ENCODE data around the gene ACSL1.

The ACSL1 gene

DNA sequence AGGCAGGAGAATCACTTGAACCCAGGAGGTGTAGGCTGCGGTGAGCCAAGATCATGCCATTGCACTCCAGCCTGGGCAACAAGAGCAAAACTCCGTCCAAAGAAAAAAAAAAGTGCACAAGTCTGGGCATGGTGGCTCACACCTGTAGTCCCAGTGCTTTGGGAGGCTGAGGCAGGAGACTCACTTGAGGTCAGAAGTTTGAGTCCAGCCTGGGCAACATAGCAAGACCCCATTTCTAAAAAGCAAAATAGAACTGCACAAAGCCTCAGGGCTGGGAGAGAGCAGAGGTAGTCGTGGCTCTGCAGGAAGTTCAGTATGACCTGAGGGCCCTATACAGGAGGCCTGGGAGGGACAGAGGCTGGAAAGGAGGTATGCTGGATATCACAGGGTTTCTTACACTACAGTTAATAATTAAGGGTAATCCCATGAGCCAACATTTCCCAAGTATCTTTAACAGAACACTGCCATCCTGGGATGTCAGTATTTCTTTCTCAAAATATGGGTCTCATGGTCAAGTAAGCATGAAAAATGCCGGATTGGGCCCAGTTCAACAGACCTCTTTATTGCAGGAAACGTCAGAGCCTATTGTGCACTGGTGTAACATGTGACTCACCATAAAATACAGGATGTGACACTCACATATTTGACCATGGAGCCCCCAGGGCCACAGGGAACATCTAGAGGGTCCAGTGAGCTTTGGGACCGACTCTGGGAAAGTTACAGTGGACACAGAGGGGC lies 37.8 kb downstream of the ACSL1 start:
- no peak overlapping the region for H3K4me3 ChIP-seq (replicated peaks; ENCODE audit: insufficient read depth, low read length)
- H3K27me3 ChIP-seq (ENCODE audit: insufficient read depth, poor library complexity, severe bottlenecking), result no peaks in the 10 kb centered on the region
- H3K27ac ChIP-seq (replicated peaks), result no peak overlapping the region
- TF ChIP-seq SPI1 (IDR thresholded peaks at IDR 0.05; ENCODE audit: borderline replicate concordance, low read depth), result no peak
- TF ChIP-seq, protein P1, sequence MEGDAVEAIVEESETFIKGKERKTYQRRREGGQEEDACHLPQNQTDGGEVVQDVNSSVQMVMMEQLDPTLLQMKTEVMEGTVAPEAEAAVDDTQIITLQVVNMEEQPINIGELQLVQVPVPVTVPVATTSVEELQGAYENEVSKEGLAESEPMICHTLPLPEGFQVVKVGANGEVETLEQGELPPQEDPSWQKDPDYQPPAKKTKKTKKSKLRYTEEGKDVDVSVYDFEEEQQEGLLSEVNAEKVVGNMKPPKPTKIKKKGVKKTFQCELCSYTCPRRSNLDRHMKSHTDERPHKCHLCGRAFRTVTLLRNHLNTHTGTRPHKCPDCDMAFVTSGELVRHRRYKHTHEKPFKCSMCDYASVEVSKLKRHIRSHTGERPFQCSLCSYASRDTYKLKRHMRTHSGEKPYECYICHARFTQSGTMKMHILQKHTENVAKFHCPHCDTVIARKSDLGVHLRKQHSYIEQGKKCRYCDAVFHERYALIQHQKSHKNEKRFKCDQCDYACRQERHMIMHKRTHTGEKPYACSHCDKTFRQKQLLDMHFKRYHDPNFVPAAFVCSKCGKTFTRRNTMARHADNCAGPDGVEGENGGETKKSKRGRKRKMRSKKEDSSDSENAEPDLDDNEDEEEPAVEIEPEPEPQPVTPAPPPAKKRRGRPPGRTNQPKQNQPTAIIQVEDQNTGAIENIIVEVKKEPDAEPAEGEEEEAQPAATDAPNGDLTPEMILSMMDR (IDR thresholded peaks at IDR 0.05; ENCODE audit: insufficient read depth, low read length), result no peak
- TF ChIP-seq, protein P2, sequence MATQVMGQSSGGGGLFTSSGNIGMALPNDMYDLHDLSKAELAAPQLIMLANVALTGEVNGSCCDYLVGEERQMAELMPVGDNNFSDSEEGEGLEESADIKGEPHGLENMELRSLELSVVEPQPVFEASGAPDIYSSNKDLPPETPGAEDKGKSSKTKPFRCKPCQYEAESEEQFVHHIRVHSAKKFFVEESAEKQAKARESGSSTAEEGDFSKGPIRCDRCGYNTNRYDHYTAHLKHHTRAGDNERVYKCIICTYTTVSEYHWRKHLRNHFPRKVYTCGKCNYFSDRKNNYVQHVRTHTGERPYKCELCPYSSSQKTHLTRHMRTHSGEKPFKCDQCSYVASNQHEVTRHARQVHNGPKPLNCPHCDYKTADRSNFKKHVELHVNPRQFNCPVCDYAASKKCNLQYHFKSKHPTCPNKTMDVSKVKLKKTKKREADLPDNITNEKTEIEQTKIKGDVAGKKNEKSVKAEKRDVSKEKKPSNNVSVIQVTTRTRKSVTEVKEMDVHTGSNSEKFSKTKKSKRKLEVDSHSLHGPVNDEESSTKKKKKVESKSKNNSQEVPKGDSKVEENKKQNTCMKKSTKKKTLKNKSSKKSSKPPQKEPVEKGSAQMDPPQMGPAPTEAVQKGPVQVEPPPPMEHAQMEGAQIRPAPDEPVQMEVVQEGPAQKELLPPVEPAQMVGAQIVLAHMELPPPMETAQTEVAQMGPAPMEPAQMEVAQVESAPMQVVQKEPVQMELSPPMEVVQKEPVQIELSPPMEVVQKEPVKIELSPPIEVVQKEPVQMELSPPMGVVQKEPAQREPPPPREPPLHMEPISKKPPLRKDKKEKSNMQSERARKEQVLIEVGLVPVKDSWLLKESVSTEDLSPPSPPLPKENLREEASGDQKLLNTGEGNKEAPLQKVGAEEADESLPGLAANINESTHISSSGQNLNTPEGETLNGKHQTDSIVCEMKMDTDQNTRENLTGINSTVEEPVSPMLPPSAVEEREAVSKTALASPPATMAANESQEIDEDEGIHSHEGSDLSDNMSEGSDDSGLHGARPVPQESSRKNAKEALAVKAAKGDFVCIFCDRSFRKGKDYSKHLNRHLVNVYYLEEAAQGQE (IDR thresholded peaks at IDR 0.05; ENCODE audit: insufficient replicate concordance, low read depth), result no peak
- no peak for TF ChIP-seq GABPA (IDR thresholded peaks at IDR 0.05; ENCODE audit: low read depth)
- TF ChIP-seq POLR2AphosphoS5 (IDR thresholded peaks at IDR 0.05; ENCODE audit: low read depth), result no peak
- no peak for DNase-seq (ENCODE audit: low read depth in 1 of 2, low spot score in 1 of 2)

DNA sequence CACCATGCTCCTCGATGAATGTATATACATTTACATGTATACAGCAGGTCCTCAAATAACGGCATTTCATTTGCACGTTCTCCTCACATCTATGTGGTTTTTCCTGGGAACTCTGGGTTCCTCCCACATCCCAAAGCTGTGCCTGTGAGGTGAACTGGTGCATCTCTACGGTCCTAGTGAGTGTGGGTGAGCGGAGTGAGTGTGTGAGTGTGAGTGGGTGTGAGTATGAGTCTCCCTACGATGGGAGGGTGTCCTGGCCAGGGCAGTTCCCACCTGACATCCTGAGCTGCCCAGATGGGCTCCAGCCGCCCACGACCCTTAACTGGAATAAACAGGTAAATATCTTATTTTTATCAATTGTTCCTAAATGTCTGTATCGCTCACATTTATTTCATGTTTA lies 40.0 kb downstream of the ACSL1 start:
- no peak overlapping the region for H3K4me3 ChIP-seq (replicated peaks; ENCODE audit: insufficient read depth, low read length)
- no peak overlapping the region for H3K27ac ChIP-seq (replicated peaks)
- no peaks in the 10 kb centered on the region for H3K27me3 ChIP-seq (ENCODE audit: insufficient read depth, poor library complexity, severe bottlenecking)
- TF ChIP-seq GABPA (IDR thresholded peaks at IDR 0.05; ENCODE audit: low read depth), result no peak
- TF ChIP-seq, protein P1 (IDR thresholded peaks at IDR 0.05; ENCODE audit: insufficient read depth, low read length), result no peak
- TF ChIP-seq, protein P2 (IDR thresholded peaks at IDR 0.05; ENCODE audit: insufficient replicate concordance, low read depth), result no peak
- TF ChIP-seq SPI1 (IDR thresholded peaks at IDR 0.05; ENCODE audit: borderline replicate concordance, low read depth), result no peak
- no peak for DNase-seq (ENCODE audit: low read depth in 1 of 2, low spot score in 1 of 2)

DNA sequence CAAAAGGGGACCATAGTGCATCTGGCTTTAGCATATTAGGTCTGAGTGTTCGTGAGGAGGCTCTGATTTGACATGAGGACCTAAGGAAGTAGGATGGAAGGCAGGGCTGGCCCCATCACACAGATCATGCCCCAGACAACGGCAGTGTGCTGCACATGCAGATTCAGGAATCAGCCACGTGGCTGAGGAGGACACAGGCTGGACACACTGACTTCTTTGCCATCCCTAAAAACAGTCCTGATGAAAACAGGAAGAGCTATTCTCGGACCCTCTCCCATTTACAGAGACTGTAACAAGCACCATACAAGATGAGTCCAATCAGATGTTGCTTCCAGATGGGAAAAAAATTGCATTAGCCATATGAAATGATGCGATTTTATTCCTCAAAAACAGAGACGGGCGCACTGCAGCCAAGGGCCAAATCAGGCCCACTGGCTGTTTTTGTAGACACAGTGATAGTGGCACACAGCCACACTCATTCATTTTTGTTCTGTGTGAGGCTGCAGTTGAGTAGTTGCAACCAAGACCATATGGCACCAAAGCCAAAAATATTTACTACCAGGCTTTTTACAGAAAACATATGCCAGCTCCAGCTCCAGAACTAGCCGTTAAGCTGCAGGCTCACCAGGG lies 41.0 kb downstream of the ACSL1 start:
- H3K27me3 ChIP-seq (ENCODE audit: insufficient read depth, poor library complexity, severe bottlenecking), result no peaks in the 10 kb centered on the region
- no peak overlapping the region for H3K27ac ChIP-seq (replicated peaks)
- TF ChIP-seq, protein P1 (IDR thresholded peaks at IDR 0.05; ENCODE audit: insufficient read depth, low read length), result no peak
- TF ChIP-seq SPI1 (IDR thresholded peaks at IDR 0.05; ENCODE audit: borderline replicate concordance, low read depth), result no peak
- no peak for TF ChIP-seq POLR2AphosphoS5 (IDR thresholded peaks at IDR 0.05; ENCODE audit: low read depth)
- no peak for TF ChIP-seq GABPA (IDR thresholded peaks at IDR 0.05; ENCODE audit: low read depth)
- TF ChIP-seq, protein P2 (IDR thresholded peaks at IDR 0.05; ENCODE audit: insufficient replicate concordance, low read depth), result no peak
- no peak for DNase-seq (ENCODE audit: low read depth in 1 of 2, low spot score in 1 of 2)
- H3K4me3 ChIP-seq (replicated peaks; ENCODE audit: insufficient read depth, low read length), result no peak overlapping the region

Measured in HL-60 (cell line).